GM19452 (cell line): ENCODE measurements around the gene SHOX.
"Not testable (repeated sequence)": the region's sequence is repeated elsewhere in the genome, so short reads cannot be mapped to it uniquely, and the experiment has no call there.

Source experiments
- ATAC-seq: cut with Tn5 transposase; IDR thresholded peaks from one replicate; pipeline ENCODE4 v1.9.1; 2021; ENCODE audit not compliant: unreplicated experiment

The SHOX gene

DNA sequence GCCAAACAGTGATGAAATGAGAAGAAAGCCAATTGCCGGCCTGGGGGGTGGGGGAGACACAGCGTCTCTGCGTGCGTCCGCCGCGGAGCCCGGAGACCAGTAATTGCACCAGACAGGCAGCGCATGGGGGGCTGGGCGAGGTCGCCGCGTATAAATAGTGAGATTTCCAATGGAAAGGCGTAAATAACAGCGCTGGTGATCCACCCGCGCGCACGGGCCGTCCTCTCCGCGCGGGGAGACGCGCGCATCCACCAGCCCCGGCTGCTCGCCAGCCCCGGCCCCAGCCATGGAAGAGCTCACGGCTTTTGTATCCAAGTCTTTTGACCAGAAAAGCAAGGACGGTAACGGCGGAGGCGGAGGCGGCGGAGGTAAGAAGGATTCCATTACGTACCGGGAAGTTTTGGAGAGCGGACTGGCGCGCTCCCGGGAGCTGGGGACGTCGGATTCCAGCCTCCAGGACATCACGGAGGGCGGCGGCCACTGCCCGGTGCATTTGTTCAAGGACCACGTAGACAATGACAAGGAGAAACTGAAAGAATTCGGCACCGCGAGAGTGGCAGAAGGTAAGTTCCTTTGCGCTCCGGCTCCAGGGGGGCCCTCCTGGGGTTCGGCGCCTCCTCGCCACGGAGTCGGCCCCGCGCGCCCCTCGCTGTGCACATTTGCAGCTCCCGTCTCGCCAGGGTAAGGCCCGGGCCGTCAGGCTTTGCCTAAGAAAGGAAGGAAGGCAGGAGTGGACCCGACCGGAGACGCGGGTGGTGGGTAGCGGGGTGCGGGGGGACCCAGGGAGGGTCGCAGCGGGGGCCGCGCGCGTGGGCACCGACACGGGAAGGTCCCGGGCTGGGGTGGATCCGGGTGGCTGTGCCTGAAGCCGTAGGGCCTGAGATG is at the start of gene SHOX:
TSS of gene SHOX (plus strand) at position 180 of the 885 bp plus-strand sequence. CDS start at position 287, 107 bp downstream.
- ATAC-seq: no peak

DNA sequence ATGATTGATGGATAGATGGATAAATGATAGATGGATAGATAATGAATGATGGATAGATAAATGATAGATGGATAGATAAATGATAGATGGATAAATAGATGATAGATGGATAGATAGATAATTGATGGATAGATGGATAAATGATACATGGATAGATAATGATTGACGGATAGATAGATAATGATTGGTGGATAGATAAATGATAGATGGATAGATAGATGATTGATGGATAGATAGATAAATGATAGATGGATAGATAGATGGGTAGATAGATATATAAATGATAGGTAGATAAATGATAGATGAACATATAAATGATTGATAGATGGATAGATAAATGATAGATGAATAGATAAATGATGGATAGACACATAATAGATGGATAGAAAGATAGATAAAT is 49.5 kb upstream of the SHOX start:
- ATAC-seq: no peak

DNA sequence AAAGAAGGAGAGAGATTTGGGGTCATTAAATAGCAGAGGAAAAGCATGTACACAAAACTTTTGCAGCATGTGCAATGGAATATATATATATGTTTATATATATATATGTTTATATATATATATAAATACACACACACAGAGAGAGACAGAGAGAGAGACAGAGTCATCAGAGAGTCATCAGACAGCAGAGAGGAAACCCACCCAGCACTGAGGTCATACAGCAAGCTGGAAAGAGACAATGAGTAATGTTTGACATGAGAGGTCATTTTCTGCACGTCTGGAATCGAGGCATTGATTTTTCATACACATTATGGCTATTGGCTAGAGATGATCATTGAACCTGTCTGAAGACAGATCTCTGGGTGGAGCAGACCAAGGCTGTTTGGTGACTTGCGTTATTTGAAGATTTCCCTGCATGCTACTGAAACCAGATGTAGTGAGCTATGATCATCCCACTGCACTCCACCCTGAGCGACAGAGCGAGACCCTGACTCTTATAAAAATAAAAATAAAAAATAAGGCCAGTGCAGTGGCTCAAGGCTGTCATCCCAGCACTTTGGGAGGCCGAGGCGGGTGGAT is 48.8 kb upstream of the SHOX start:
- no peak for ATAC-seq

GRCh38 chrX:584572-584971 is 46.0 kb upstream of the SHOX start:
- ATAC-seq: no peak

DNA sequence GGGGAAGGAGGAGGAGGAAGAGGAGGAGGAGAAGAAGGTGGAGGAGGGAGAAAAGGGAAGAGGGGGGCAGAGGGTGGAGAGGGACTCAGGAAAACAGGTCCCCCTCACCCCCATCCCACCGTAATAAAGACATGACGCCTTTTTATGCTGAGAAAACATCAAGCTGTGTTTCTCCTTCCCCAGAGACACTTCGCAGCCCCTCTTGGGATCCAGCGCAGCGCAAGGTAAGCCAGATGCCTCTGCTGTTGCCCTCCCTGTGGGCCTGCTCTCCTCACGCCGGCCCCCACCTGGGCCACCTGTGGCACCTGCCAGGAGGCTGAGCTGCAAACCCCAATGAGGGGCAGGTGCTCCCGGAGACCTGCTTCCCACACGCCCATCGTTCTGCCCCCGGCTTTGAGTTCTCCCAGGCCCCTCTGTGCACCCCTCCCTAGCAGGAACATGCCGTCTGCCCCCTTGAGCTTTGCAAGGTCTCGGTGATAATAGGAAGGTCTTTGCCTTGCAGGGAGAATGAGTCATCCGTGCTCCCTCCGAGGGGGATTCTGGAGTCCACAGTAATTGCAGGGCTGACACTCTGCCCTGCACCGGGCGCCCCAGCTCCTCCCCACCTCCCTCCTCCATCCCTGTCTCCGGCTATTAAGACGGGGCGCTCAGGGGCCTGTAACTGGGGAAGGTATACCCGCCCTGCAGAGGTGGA is 45.3 kb upstream of the SHOX start:
- no peak for ATAC-seq

- no peak for ATAC-seq
These were observed 44.2 kb upstream of the SHOX start for GRCh38 chrX:586351-586750.

- not testable (repeated sequence) for ATAC-seq
These were observed 41.3 kb upstream of the SHOX start for GRCh38 chrX:589261-589660.

GRCh38 chrX:590693-591404 is 39.7 kb upstream of the SHOX start:
- no peak for ATAC-seq

DNA sequence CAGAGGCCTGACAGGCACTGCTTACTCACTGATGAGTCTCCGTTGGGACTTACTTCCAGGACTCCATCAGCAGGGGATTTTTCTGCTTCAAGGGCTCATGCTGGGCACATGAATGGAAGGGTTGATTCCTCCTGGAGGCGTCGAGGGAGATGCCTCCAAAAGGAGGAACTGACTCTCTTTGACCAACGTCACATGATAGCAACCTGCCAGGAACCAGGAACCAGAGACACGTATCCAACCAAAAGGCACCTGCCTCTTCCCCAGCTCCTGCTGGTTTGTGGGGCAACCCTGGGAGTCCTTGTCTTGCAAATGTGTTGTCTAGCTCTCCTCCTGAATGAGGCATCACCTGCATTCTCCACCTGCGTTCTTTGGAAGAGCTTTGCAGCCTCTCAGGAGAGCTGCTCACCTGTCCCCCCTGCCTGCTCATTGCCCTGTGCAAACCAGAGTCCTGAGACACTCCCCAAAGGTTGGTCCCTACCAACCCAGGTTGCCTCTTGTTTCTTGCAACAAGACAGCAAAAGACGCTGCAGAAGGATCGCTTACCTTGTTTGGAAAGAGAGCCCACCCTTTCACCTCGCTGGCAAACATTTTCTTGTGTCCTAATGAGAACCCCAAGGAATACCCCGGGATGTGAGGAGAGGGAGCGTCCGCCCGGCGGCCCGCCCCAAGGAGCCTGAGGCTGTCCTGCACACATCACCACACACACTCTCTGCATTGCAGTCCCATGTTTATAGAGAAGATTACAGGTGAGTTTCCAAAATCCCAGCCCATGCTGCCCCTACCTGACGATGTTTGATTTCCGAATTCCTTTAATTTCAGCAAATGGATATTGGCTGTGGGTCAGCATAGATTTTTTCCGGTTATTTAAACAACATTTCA is 30.5 kb upstream of the SHOX start:
- ATAC-seq: no peak

DNA sequence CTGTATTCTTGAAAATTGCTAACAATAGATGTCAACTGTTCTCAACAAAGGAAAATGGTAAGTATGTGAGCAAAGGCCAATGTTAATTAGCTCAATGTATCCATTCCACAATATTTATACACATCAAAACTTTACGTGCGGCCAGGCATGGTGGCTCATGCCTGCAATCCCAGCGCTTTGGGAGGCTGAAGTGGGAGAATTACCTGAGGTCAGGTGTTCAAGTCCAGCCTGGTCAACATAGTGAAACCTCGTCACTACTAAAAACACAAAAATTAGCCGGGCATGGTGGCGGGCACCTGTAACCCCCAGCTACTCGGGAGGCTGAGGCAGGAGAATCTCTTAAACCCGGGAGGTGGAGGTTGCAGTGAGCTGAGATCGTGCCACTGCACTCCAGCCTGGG is 27.6 kb upstream of the SHOX start:
- not testable (repeated sequence) for ATAC-seq

GRCh38 chrX:604616-605015 is 26.0 kb upstream of the SHOX start:
- ATAC-seq: not testable (repeated sequence)

GRCh38 chrX:608088-608487 is 22.5 kb upstream of the SHOX start:
- not testable (repeated sequence) for ATAC-seq

DNA sequence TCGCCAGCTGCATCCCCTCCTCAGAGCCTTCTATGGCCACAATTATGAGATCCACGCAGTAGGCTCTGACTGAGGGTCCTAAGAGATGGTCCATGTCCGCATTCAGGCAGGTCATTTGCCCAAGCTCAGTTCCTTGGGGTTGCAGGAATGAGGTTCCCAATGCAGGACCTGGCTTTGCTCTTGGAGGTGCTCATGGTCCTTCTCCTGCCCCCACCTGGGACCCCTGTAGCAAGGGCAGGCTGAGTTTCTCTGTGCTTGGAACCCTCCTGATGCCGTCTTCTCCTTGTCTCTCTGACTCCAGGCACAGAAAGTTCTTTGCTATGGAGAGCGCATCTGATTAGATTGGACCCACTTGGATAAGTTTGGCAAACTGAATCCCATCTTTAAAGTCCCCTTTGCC is 16.5 kb upstream of the SHOX start:
- no peak for ATAC-seq

GRCh38 chrX:617401-617800 is 13.2 kb upstream of the SHOX start:
- ATAC-seq: no peak

DNA sequence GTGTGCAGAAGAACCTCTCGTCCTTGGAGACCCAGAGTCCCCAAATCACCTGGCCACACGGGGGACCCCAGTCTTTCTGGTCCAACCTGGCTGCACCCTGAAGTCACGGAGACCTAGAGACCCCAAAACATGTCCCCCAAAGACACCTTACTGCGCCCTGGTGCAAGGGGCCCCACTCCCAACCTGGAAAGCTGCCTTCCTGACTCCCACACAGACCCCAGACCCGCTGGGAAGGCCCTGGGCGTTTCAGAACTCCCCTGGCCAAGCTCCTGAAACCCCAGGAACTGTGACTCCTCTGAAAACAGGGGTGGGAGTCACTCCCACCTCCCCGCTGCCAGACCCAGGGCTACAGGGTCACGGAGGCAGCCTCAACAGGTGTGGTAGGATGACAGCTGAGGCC is 12.7 kb upstream of the SHOX start:
- no peak for ATAC-seq

DNA sequence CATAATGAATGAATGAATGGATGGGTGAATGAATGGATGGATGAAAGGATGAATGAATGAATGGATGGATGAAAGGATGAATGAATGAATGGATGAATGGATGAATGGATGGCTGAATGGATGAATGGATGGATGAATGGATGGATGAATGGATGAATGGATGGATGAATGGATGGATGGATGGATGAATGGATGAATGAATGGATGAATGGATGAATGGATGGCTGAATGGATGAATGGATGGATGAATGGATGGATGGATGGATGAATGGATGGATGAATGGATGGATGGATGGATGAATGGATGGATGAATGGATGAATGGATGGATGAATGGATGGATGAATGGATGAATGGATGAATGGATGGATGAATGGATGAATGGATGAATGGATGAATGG is 12.3 kb upstream of the SHOX start:
- ATAC-seq: not testable (repeated sequence)

DNA sequence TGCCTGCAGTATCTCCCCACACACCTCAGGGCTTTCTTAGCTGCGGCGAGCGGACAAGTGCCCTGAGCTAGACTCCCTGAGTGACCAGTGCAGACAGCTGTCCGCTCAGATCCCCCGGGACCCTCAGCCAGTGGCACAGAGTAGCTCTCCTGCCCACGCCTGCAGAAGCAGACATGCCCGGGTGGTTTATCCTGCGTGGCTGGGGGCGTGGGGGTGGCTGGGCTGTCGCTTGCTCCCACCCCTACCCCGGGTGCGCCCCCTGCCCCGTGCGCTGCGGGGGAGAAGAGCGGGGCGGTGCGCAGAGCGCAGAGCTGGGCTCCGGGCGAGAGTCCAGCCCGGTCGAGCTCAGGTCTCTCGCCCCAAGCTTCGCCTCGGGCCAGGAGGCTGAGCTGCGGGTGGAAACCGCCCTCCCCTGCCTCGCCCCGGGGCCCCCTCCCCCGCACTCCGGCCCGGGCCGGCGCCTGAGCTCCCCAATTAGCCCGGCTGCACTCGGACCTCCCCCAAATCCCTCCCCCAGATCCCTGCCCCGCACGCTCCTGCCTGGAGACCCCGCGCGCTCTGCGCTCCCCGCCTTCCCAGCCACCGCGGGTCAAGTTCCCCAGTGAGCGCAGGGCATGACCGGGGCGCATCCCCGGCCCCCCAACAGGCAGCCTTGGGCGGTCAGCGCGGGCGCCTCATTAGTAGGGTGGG is 11.7 kb upstream of the SHOX start:
- no peak for ATAC-seq

DNA sequence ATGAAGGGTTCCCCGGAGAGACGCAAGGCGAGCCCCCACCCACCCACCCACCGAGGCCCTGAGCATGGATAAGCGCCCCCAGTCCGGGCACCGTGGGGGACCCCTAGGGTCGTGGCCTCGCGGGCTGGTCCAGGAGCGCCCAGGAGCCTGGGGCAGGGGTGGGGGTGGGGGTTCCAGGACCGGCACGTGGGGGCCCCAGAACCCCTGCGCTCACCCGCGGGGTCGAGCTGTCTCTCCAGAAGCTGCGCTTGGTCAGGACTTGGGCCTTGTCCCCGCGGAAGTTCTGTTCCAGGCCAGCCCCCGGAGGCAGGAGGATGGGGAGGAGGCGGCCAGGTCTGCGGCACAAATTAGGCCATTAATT is 11.2 kb upstream of the SHOX start:
- no peak for ATAC-seq

DNA sequence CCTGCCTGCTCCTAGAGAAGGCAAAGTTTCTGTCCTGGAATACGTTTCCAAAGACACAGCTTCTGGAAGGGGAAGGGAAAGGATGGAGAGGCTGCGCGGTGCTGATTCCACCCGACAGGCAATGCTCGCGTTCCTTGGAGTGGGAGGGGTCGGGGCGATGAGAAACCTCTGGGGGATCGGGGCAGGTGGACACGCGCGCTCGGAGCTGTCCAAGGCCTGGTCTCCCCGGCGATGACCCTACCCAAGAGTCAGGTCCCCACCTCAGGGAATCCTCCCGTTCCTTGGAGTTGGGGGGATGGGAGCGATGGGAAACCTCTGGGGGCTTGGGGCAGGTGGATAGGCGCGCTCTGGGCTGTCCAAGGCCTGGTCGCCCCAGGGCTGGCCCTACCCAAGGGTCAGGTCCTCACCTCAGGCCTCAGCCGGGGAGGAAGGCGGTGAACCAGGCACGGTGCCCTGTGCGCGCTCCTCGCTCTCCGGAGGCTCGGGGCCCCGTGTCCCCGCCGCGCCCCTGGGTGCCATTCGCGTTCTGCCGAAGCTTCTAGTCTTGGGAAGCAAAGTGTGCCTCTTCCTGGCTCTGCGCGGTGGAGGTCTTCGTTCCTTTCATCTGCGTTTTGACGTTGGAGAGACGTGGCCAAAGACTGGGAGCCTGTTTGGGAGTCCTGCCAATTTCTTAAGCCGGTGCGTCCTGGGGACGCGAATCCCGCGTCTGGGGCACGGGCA is 10.6 kb upstream of the SHOX start:
- no peak for ATAC-seq
